Measurements from ENCODE around the gene CXADR.
"Not testable (repeated sequence)": the region's sequence is repeated elsewhere in the genome, so short reads cannot be mapped to it uniquely, and the experiment has no call there.

The CXADR gene

GRCh38 chr21:17472592-17473271, 40.1 kb upstream of the CXADR start:
- DNase-seq (no peak), ATAC-seq (ENCODE audit: insufficient read depth, low read depth) (no peak)
- H4K20me1 ChIP-seq (ENCODE audit: insufficient read depth, low read length) = no peaks in the 10 kb centered on the region
- H3K79me2 ChIP-seq (ENCODE audit: insufficient read depth, low read length) = no peaks in the 10 kb centered on the region
- H3K4me3 ChIP-seq (ENCODE audit: low read depth in 1 of 2, low read length in 2 of 2) = no peak overlapping the region
- H3K36me3 ChIP-seq (ENCODE audit: insufficient read depth, low read length) = no peaks in the 10 kb centered on the region
- H3K27ac ChIP-seq (ENCODE audit: low read length) = no peak overlapping the region
- no peaks in the 10 kb centered on the region for H3K4me1 ChIP-seq (ENCODE audit: insufficient read depth, low read length)
- no peak overlapping the region for H3K9ac ChIP-seq (ENCODE audit: low read depth, low read length)
- no peaks in the 10 kb centered on the region for H3K27me3 ChIP-seq (ENCODE audit: insufficient read depth, low read length, poor library complexity)
- H3K9me3 ChIP-seq (ENCODE audit: insufficient read depth, low read length, severe bottlenecking) = no peaks in the 10 kb centered on the region
- no peak for TF ChIP-seq CTCF (IDR thresholded peaks at IDR 0.05; ENCODE audit: borderline replicate concordance, extremely low read depth, low read length, poor library complexity, severe bottlenecking)
- TF ChIP-seq EZH2 (IDR thresholded peaks at IDR 0.05; ENCODE audit: borderline replicate concordance, low read depth, low read length, severe bottlenecking) = no peak
- no peak overlapping the region for H2AFZ ChIP-seq (ENCODE audit: low read depth, low read length)
- no peak overlapping the region for H3K4me2 ChIP-seq (ENCODE audit: insufficient read depth, low read length)

GRCh38 chr21:17476006-17476405, 36.8 kb upstream of the CXADR start:
- no peak for TF ChIP-seq CTCF (IDR thresholded peaks at IDR 0.05; ENCODE audit: borderline replicate concordance, extremely low read depth, low read length, poor library complexity, severe bottlenecking)
- Histone ChIP-seq H3K27me3 (ENCODE audit: insufficient read depth, low read length, poor library complexity) (no peaks in the 10 kb centered on the region), H4K20me1 (ENCODE audit: insufficient read depth, low read length) (no peaks in the 10 kb centered on the region), H2AFZ (ENCODE audit: low read depth, low read length) (no peak overlapping the region), H3K9me3 (ENCODE audit: insufficient read depth, low read length, severe bottlenecking) (no peaks in the 10 kb centered on the region), H3K36me3 (ENCODE audit: insufficient read depth, low read length) (no peaks in the 10 kb centered on the region), H3K9ac (ENCODE audit: low read depth, low read length) (no peak overlapping the region), H3K4me2 (ENCODE audit: insufficient read depth, low read length) (no peak overlapping the region), H3K4me3 (ENCODE audit: low read depth in 1 of 2, low read length in 2 of 2) (no peak overlapping the region), H3K4me1 (ENCODE audit: insufficient read depth, low read length) (no peaks in the 10 kb centered on the region), H3K79me2 (ENCODE audit: insufficient read depth, low read length) (no peaks in the 10 kb centered on the region), H3K27ac (ENCODE audit: low read length) (no peak overlapping the region)
- DNase-seq = no peak
- no peak for ATAC-seq (ENCODE audit: insufficient read depth, low read depth)

DNA sequence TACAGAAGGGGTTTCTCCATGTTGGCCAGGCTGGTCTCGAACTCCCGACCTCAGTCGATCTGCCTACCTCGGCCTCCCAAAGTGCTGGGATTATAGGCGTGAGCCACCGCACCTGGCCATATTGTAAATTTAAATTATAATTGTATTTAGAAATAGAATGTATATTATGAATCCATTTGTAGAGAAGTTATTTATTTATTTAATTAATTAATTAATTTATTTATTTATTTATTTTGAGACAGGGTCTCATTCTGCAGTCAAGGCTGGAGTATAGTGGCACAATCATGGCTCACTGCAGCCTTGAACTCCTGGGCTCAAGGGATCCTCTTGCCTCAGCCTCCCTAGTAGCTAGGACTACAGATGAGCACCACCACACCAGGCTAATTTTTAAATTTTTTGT, 34.7 kb upstream of the CXADR start:
- not testable (repeated sequence) for H4K20me1 ChIP-seq (ENCODE audit: insufficient read depth, low read length); H3K4me1 ChIP-seq (ENCODE audit: insufficient read depth, low read length); ATAC-seq (ENCODE audit: insufficient read depth, low read depth); DNase-seq; H3K4me2 ChIP-seq (ENCODE audit: insufficient read depth, low read length); H3K27me3 ChIP-seq (ENCODE audit: insufficient read depth, low read length, poor library complexity); H3K36me3 ChIP-seq (ENCODE audit: insufficient read depth, low read length); H3K9ac ChIP-seq (ENCODE audit: low read depth, low read length); H3K4me3 ChIP-seq (ENCODE audit: low read depth in 1 of 2, low read length in 2 of 2); H3K79me2 ChIP-seq (ENCODE audit: insufficient read depth, low read length); H3K27ac ChIP-seq (ENCODE audit: low read length); H2AFZ ChIP-seq (ENCODE audit: low read depth, low read length); H3K9me3 ChIP-seq (ENCODE audit: insufficient read depth, low read length, severe bottlenecking)

DNA sequence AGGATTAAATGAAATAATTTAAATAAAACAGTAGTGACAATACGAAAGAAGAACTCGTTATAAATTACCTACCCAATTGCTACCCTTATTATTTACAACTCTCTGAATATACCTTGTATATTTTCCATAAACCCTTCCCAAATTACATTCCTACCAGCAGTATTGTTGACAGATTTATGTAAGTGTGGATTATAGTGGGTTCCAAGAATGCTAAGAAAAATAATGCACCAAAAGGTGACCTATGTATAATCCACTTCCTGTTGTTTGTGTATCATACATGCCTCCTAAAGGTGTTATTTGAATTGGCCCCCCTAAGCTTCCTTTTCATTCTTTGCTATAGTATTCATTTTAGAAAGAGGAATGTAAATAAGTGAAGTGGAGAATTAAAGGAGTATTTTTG, 33.2 kb upstream of the CXADR start:
- TF ChIP-seq CTCF (IDR thresholded peaks at IDR 0.05; ENCODE audit: borderline replicate concordance, extremely low read depth, low read length, poor library complexity, severe bottlenecking) = no peak
- Histone ChIP-seq H3K27ac (ENCODE audit: low read length) (no peak overlapping the region), H3K4me2 (ENCODE audit: insufficient read depth, low read length) (no peak overlapping the region), H2AFZ (ENCODE audit: low read depth, low read length) (no peak overlapping the region), H4K20me1 (ENCODE audit: insufficient read depth, low read length) (no peaks in the 10 kb centered on the region), H3K79me2 (ENCODE audit: insufficient read depth, low read length) (no peaks in the 10 kb centered on the region), H3K27me3 (ENCODE audit: insufficient read depth, low read length, poor library complexity) (no peaks in the 10 kb centered on the region), H3K9ac (ENCODE audit: low read depth, low read length) (no peak overlapping the region), H3K36me3 (ENCODE audit: insufficient read depth, low read length) (no peaks in the 10 kb centered on the region), H3K9me3 (ENCODE audit: insufficient read depth, low read length, severe bottlenecking) (no peaks in the 10 kb centered on the region), H3K4me3 (ENCODE audit: low read depth in 1 of 2, low read length in 2 of 2) (no peak overlapping the region), H3K4me1 (ENCODE audit: insufficient read depth, low read length) (no peaks in the 10 kb centered on the region)
- DNase-seq (no peak), ATAC-seq (ENCODE audit: insufficient read depth, low read depth) (no peak)
